IPS-NIHi7 (cell line): ENCODE results near the gene NCCRP1.
"Not testable (repeated sequence)": the region's sequence is repeated elsewhere in the genome, so short reads cannot be mapped to it uniquely, and the experiment has no call there.

Source experiments
- DNase-seq: peaks from one replicate; pipeline ENCODE4 v3.0.0; 2012; ENCODE audit warnings: mixed read lengths; ENCODE audit errors: extremely low spot score

The NCCRP1 gene

GRCh38 chr19:39245166-39245565 is 48.4 kb downstream of the NCCRP1 start:
- DNase-seq, result not testable (repeated sequence)

- DNase-seq, result peak; percentile 79
These were observed 50.3 kb downstream of the NCCRP1 start for GRCh38 chr19:39246951-39247669.

GRCh38 chr19:39247701-39248664 is 51.2 kb downstream of the NCCRP1 start:
- peak; percentile 50 for DNase-seq

- no peak for DNase-seq
These were observed 52.0 kb downstream of the NCCRP1 start, which contains the start of gene IFNL4 for GRCh38 chr19:39248806-39249205. Gene IFNL4, minus strand, starts transcription at chr19:39248856.

GRCh38 chr19:39251081-39251480 is 54.3 kb downstream of the NCCRP1 start:
- DNase-seq, result no peak
